GM12878 (cell line): ENCODE measurements around the gene MARS1. TPM values are rescaled to one million over a fixed set of nuclear protein-coding genes. Genes with fewer than 3 reads are reported as not detected.

ENCODE experiments used
- BACH1 ChIP-seq: fragments of 450-650 bp; IDR thresholded peaks from 2 replicates; pipeline ENCODE4 v1.6.1; 2017; ENCODE audit warnings: mild to moderate bottlenecking, borderline replicate concordance
- BCL11A ChIP-seq: IDR thresholded peaks from 2 replicates; pipeline ENCODE4 v1.6.1; 2011; ENCODE audit warnings: low read depth, low read length
- BMI1 ChIP-seq: fragments of 450-650 bp; IDR thresholded peaks from 2 replicates; pipeline ENCODE4 v1.6.1; 2016; ENCODE audit warnings: mild to moderate bottlenecking, moderate library complexity, borderline replicate concordance
- GABPA ChIP-seq: IDR thresholded peaks from 2 replicates; pipeline ENCODE4 v1.6.1; 2014; ENCODE audit warnings: antibody characterized with exemption, low read depth, mild to moderate bottlenecking, inconsistent platforms
- IKZF2 ChIP-seq, 2 experiments: fragments of 450-650 bp; IDR thresholded peaks; 2 replicates each; pipeline ENCODE4 v1.6.1; 2017; ENCODE audit warnings: mild to moderate bottlenecking in 2 of 2, moderate library complexity in 2 of 2
- NFXL1 ChIP-seq: fragments of 450-650 bp; IDR thresholded peaks from 2 replicates; pipeline ENCODE4 v1.6.1; 2017; ENCODE audit warnings: antibody characterized with exemption, mild to moderate bottlenecking, borderline replicate concordance
- NFYB ChIP-seq: IDR thresholded peaks from 2 replicates; pipeline ENCODE4 v1.6.1; 2011; ENCODE audit warnings: low read depth, mild to moderate bottlenecking, low read length, improper control_type of control experiment, moderate library complexity; ENCODE audit not compliant: insufficient read depth
- PAX8 ChIP-seq: fragments of 450-650 bp; IDR thresholded peaks from 2 replicates; pipeline ENCODE4 v1.6.1; 2017; ENCODE audit warnings: mild to moderate bottlenecking, moderate library complexity
- PBX3 ChIP-seq: IDR thresholded peaks from 2 replicates; pipeline ENCODE4 v1.6.1; 2011; ENCODE audit warnings: mild to moderate bottlenecking, low read depth, low read length, moderate library complexity; ENCODE audit not compliant: insufficient replicate concordance
- POLR2AphosphoS2 ChIP-seq: IDR thresholded peaks from 2 replicates; pipeline ENCODE4 v1.6.1; 2011; ENCODE audit warnings: low read depth, mild to moderate bottlenecking, low read length, improper control_type of control experiment, moderate library complexity
- RAD21 ChIP-seq: IDR thresholded peaks from 2 replicates; pipeline ENCODE4 v1.6.1; 2011; ENCODE audit warnings: mild to moderate bottlenecking, low read depth, low read length, moderate library complexity; ENCODE audit not compliant: insufficient read depth
- RB1 ChIP-seq: fragments of 450-650 bp; formaldehyde crosslinking; IDR thresholded peaks from 2 replicates; pipeline ENCODE4 v1.6.1; 2017; ENCODE audit warnings: mild to moderate bottlenecking, borderline replicate concordance
- SMAD5 ChIP-seq: IDR thresholded peaks from 2 replicates; pipeline ENCODE4 v1.6.1; 2016; ENCODE audit warnings: antibody characterized with exemption, low read depth
- SREBF1 ChIP-seq: IDR thresholded peaks from 2 replicates; pipeline ENCODE4 v1.6.1; 2012; ENCODE audit warnings: mild to moderate bottlenecking, low read length
- SRF ChIP-seq, 2 experiments: IDR thresholded peaks; 2 replicates each; pipeline ENCODE4 v1.6.1; 2011; ENCODE audit warnings: low read depth in 2 of 2, low read length in 2 of 2, mild to moderate bottlenecking in 1 of 2, moderate library complexity in 1 of 2
- STAT1 ChIP-seq: fragments of 450-650 bp; conservative IDR thresholded peaks from 2 replicates; pipeline ENCODE4 v1.6.1; 2014; ENCODE audit warnings: antibody characterized with exemption, mild to moderate bottlenecking
- TCF7 ChIP-seq: IDR thresholded peaks from 2 replicates; pipeline ENCODE4 v1.6.1; 2014; ENCODE audit warnings: antibody characterized with exemption, borderline replicate concordance
- ZNF592 ChIP-seq: fragments of 450-650 bp; IDR thresholded peaks from 2 replicates; pipeline ENCODE4 v1.6.1; 2017; ENCODE audit warnings: mild to moderate bottlenecking, moderate library complexity
- ZZZ3 ChIP-seq: IDR thresholded peaks from 2 replicates; pipeline ENCODE4 v1.6.1; 2011; ENCODE audit warnings: low read depth; ENCODE audit not compliant: control insufficient read depth, insufficient read length
- polyA plus RNA-seq, 11 experiments: library from polyadenylated mRNA; depleted of rRNA in 4 of 11; unstranded in 6 of 11; stranded (reverse) in 5 of 11; fragments of >200 nt; fragmentation: Nextera tagmentation in 4 of 11; fragmentation: Illumina TruSeq in 1 of 11; extraction: Ambion mirVana in 4 of 11; extraction: Trizol in 1 of 11; gene quantifications; 1 replicate in 1 of 11; 2 replicates in 10 of 11; pipeline versions ENCODE4 v1.2.1 to v1.2.3, GENCODE V29; 2011 to 2016; ENCODE audit warnings: inconsistent platforms in 2 of 11, missing spikeins in 2 of 11, low read depth in 1 of 11
- total RNA-seq, 4 experiments: library from RNA; depleted of rRNA in 3 of 4; stranded (reverse); fragments of >200 nt in 3 of 4; fragmentation: Illumina TruSeq in 1 of 4; extraction: Trizol in 1 of 4; gene quantifications; 2 replicates each; pipeline versions ENCODE4 v1.2.1 to v1.2.3, GENCODE V29; 2013 to 2021
- TF ChIP-seq, protein P1 (sequence below): fragments of 450-650 bp; IDR thresholded peaks from 2 replicates; pipeline ENCODE4 v1.6.1; 2018; ENCODE audit warnings: mild to moderate bottlenecking, low read depth, moderate library complexity; ENCODE audit not compliant: partially characterized antibody
- TF ChIP-seq, protein P2 (sequence below), 3 experiments: IDR thresholded peaks in 2 of 3; conservative IDR thresholded peaks in 1 of 3; 2 replicates each; pipeline ENCODE4 v1.5.1; 2011; ENCODE audit warnings: low read depth in 3 of 3, low read length in 3 of 3, mild to moderate bottlenecking in 3 of 3, control low read depth in 2 of 3, moderate library complexity in 2 of 3, inconsistent platforms in 1 of 3, mixed read lengths in 1 of 3; ENCODE audit not compliant: control insufficient read depth in 2 of 3, insufficient read depth in 1 of 3; ENCODE audit errors: extremely low read depth in 1 of 3

MARS1 gene
- total and polyA plus RNA-seq, 10 of the 15 experiments (the other 5 are each of a cell fraction or from before 2014, with no cell fraction given) = 72.3 to 270 (median 153) TPM

DNA sequence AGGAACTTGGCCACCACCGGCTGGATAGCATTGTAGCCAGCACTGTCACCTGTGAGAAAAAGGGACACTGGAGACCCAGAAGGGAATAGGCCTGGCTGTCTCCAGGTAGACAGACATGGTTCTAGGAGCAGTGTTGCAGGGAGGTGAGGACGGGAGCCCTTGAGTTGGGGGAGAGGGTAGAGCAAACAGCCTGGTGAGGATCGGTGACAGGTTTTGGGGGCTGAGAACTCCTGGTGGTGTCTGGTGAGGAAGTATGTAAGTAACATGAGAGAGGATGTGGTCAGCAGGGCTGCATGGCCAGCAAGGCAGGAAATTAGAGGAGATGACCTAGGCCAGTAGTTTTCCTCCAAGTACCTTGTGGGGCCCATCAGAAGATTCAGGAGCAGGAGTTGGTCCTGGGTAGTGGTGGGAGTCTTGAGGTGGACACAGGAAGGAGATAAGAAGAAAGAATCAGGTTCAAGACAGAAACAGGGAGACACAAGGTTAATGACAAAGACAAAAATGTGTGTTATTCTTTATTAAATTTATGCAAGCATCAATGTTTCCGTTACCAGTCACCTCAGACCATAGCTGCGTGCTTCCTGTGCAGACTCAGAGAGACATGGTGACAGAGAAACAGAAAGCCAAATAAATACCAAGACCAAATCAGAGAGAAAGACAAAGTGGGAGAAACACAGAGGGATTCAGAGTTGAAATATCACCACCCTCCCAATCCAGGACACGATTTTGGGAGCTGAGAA, 8.3 kb upstream of the MARS1 start, which contains the start of gene ARHGAP9 (continued):
- TF ChIP-seq, protein P1, sequence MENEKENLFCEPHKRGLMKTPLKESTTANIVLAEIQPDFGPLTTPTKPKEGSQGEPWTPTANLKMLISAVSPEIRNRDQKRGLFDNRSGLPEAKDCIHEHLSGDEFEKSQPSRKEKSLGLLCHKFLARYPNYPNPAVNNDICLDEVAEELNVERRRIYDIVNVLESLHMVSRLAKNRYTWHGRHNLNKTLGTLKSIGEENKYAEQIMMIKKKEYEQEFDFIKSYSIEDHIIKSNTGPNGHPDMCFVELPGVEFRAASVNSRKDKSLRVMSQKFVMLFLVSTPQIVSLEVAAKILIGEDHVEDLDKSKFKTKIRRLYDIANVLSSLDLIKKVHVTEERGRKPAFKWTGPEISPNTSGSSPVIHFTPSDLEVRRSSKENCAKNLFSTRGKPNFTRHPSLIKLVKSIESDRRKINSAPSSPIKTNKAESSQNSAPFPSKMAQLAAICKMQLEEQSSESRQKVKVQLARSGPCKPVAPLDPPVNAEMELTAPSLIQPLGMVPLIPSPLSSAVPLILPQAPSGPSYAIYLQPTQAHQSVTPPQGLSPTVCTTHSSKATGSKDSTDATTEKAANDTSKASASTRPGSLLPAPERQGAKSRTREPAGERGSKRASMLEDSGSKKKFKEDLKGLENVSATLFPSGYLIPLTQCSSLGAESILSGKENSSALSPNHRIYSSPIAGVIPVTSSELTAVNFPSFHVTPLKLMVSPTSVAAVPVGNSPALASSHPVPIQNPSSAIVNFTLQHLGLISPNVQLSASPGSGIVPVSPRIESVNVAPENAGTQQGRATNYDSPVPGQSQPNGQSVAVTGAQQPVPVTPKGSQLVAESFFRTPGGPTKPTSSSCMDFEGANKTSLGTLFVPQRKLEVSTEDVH = no peak
- TF ChIP-seq RAD21 (no peak), SREBF1 (no peak), PBX3 (no peak), BMI1 (no peak), SMAD5 (no peak), GABPA (no peak), BCL11A (no peak), NFXL1 (no peak), RB1 (no peak), POLR2AphosphoS2 (no peak), TCF7 (no peak), SRF (IDR thresholded peaks at IDR 0.05; ENCODE audit: low read depth in 2 of 2, low read length in 2 of 2) (peak; percentile 48 to 73; a peak in 2 of 4 replicates), ZNF592 (no peak), BACH1 (no peak), PAX8 (no peak), STAT1 (no peak), IKZF2 (IDR thresholded peaks at IDR 0.05) (no peak; a peak in 1 of 4 replicates), ZZZ3 (no peak), NFYB (no peak)
- TF ChIP-seq, protein P2, sequence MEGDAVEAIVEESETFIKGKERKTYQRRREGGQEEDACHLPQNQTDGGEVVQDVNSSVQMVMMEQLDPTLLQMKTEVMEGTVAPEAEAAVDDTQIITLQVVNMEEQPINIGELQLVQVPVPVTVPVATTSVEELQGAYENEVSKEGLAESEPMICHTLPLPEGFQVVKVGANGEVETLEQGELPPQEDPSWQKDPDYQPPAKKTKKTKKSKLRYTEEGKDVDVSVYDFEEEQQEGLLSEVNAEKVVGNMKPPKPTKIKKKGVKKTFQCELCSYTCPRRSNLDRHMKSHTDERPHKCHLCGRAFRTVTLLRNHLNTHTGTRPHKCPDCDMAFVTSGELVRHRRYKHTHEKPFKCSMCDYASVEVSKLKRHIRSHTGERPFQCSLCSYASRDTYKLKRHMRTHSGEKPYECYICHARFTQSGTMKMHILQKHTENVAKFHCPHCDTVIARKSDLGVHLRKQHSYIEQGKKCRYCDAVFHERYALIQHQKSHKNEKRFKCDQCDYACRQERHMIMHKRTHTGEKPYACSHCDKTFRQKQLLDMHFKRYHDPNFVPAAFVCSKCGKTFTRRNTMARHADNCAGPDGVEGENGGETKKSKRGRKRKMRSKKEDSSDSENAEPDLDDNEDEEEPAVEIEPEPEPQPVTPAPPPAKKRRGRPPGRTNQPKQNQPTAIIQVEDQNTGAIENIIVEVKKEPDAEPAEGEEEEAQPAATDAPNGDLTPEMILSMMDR (IDR thresholded peaks at IDR 0.05 in 2 of 3, conservative IDR thresholded peaks at IDR 0.05 in 1 of 3; ENCODE audit: control insufficient read depth in 2 of 3, extremely low read depth in 1 of 3, insufficient read depth in 1 of 3, low read depth in 3 of 3, low read length in 3 of 3) = no peak
